ENCODE data around the gene ARL4C.

GRCh38 chr2:234494361-234495250, 2.3 kb downstream of the ARL4C start:
- TF ChIP-seq CTCF (IDR thresholded peaks at IDR 0.05; ENCODE audit: low read length) (no peak), EZH2 (IDR thresholded peaks at IDR 0.05; ENCODE audit: borderline replicate concordance, low read length) (no peak)

Data from OCI-LY1 (cell line).